H9 (cell line): Measurements from ENCODE around the gene SRGAP3. TPM values are rescaled to one million over a fixed set of nuclear protein-coding genes. Genes with fewer than 3 reads are reported as not detected.

Experiments
- DNase-seq: peaks from one replicate; pipeline ENCODE4 v3.0.0-alpha.2; 2017
- H2AFZ ChIP-seq: one replicate; pipeline ENCODE4 v1.6.1; 2013; ENCODE audit warnings: mild to moderate bottlenecking, low read length, control low read depth, moderate library complexity
- H2AK5ac ChIP-seq: 2 replicates; pipeline ENCODE4 v1.6.1; 2013; ENCODE audit warnings: low read length, control low read depth, mixed read lengths; ENCODE audit not compliant: insufficient read length
- H2BK120ac ChIP-seq: one replicate; pipeline ENCODE4 v1.6.1; 2013; ENCODE audit warnings: low read depth, mild to moderate bottlenecking, low read length, control low read depth, inconsistent platforms; ENCODE audit not compliant: poor library complexity, severe bottlenecking
- H2BK12ac ChIP-seq: 2 replicates; pipeline ENCODE4 v1.6.1; 2013; ENCODE audit warnings: low read length, control low read depth, mixed read lengths, low read depth; ENCODE audit not compliant: insufficient read length
- H2BK15ac ChIP-seq: 2 replicates; pipeline ENCODE4 v1.6.1; 2013; ENCODE audit warnings: low read depth, low read length, control low read depth
- H2BK20ac ChIP-seq: one replicate; pipeline ENCODE4 v1.6.1; 2013; ENCODE audit warnings: low read depth, mild to moderate bottlenecking, low read length, control low read depth, inconsistent platforms; ENCODE audit not compliant: poor library complexity, severe bottlenecking
- H2BK5ac ChIP-seq: 2 replicates; pipeline ENCODE4 v1.6.1; 2013; ENCODE audit warnings: low read length, control low read depth, mixed read lengths; ENCODE audit not compliant: insufficient read length
- H3K14ac ChIP-seq: 2 replicates; pipeline ENCODE4 v1.6.1; 2013; ENCODE audit warnings: low read length, control low read depth; ENCODE audit not compliant: insufficient read depth
- H3K18ac ChIP-seq: 2 replicates; pipeline ENCODE4 v1.6.1; 2013; ENCODE audit warnings: low read depth, mild to moderate bottlenecking, mixed read lengths, low read length, control low read depth; ENCODE audit not compliant: insufficient read length
- H3K23ac ChIP-seq: 2 replicates; pipeline ENCODE4 v1.6.1; 2013; ENCODE audit warnings: low read length, control low read depth, mixed read lengths, low read depth; ENCODE audit not compliant: insufficient read length
- H3K23me2 ChIP-seq: 2 replicates; pipeline ENCODE4 v1.6.1; 2013; ENCODE audit warnings: low read depth, mild to moderate bottlenecking, mixed read lengths, low read length, control low read depth; ENCODE audit not compliant: insufficient read length, poor library complexity, severe bottlenecking
- H3K27ac ChIP-seq: 2 replicates; pipeline ENCODE4 v1.5.1; 2013; ENCODE audit warnings: low read length, control low read depth, mixed read lengths, low read depth; ENCODE audit not compliant: insufficient read length
- H3K27me3 ChIP-seq: 2 replicates; pipeline ENCODE4 v1.6.1; 2013; ENCODE audit warnings: low read length, control low read depth, inconsistent platforms; ENCODE audit not compliant: insufficient read depth
- H3K4ac ChIP-seq: 2 replicates; pipeline ENCODE4 v1.6.1; 2013; ENCODE audit warnings: low read depth, mild to moderate bottlenecking, control low read depth, inconsistent platforms, low read length, moderate library complexity
- H3K4me1 ChIP-seq: 2 replicates; pipeline ENCODE4 v1.6.1; 2013; ENCODE audit warnings: low read length, control low read depth, inconsistent platforms; ENCODE audit not compliant: insufficient read depth
- H3K4me2 ChIP-seq: 2 replicates; pipeline ENCODE4 v1.6.1; 2013; ENCODE audit warnings: low read length, control low read depth, mixed read lengths; ENCODE audit not compliant: insufficient read length, insufficient read depth
- H3K56ac ChIP-seq: 2 replicates; pipeline ENCODE4 v1.6.1; 2013; ENCODE audit warnings: low read depth, mild to moderate bottlenecking, mixed read lengths, low read length, control low read depth; ENCODE audit not compliant: insufficient read length
- H3K79me1 ChIP-seq: 2 replicates; pipeline ENCODE4 v1.6.1; 2013; ENCODE audit warnings: low read depth, mild to moderate bottlenecking, moderate library complexity, low read length, control low read depth, inconsistent platforms; ENCODE audit not compliant: insufficient read depth, poor library complexity, severe bottlenecking
- H3K79me2 ChIP-seq: 2 replicates; pipeline ENCODE4 v1.6.1; 2013; ENCODE audit warnings: low read length, control low read depth, inconsistent platforms; ENCODE audit not compliant: insufficient read depth
- H3K9ac ChIP-seq: 2 replicates; pipeline ENCODE4 v1.6.1; 2013; ENCODE audit warnings: low read length, control low read depth, mixed read lengths; ENCODE audit not compliant: insufficient read length; ENCODE audit errors: extremely low read depth
- H3K9me3 ChIP-seq: one replicate; pipeline ENCODE4 v1.6.1; 2013; ENCODE audit warnings: low read depth, low read length, inconsistent platforms; ENCODE audit not compliant: control insufficient read depth
- H3T11ph ChIP-seq: one replicate; pipeline ENCODE4 v1.6.1; 2013; ENCODE audit warnings: mild to moderate bottlenecking, low read length, control low read depth, inconsistent platforms
- H4K20me1 ChIP-seq: one replicate; pipeline ENCODE4 v1.6.1; 2013; ENCODE audit not compliant: control insufficient read depth, insufficient read length, insufficient read depth
- H4K5ac ChIP-seq: 2 replicates; pipeline ENCODE4 v1.6.1; 2013; ENCODE audit warnings: low read depth, mild to moderate bottlenecking, mixed read lengths, low read length, control low read depth; ENCODE audit not compliant: insufficient read length
- H4K8ac ChIP-seq: replicated peaks from 2 replicates; pipeline ENCODE4 v1.6.1; 2013; ENCODE audit warnings: low read length, control low read depth, mixed read lengths, low read depth; ENCODE audit not compliant: insufficient read length
- H4K91ac ChIP-seq: 2 replicates; pipeline ENCODE4 v1.6.1; 2013; ENCODE audit warnings: low read depth, mild to moderate bottlenecking, moderate library complexity, mixed read lengths, low read length, control low read depth; ENCODE audit not compliant: insufficient read length
- H3K27ac Mint-ChIP-seq, 3 experiments: 2 replicates in 2 of 3; 3 replicates in 1 of 3; pipeline ENCODE4 v1.8.0; 2020 to 2021; ENCODE audit warnings: mixed read lengths in 3 of 3, mild to moderate bottlenecking in 1 of 3, moderate library complexity in 1 of 3
- H3K27me3 Mint-ChIP-seq: 2 replicates; pipeline ENCODE4 v1.8.0; 2021; ENCODE audit warnings: low read depth, mild to moderate bottlenecking, moderate library complexity, mixed read lengths
- H3K36me3 Mint-ChIP-seq, 3 experiments: 2 replicates in 2 of 3; 3 replicates in 1 of 3; pipeline ENCODE4 v1.8.0; 2020 to 2021; ENCODE audit warnings: low read depth in 3 of 3, mixed read lengths in 3 of 3; ENCODE audit not compliant: insufficient read depth in 1 of 3
- H3K4me1 Mint-ChIP-seq, 2 experiments: 2 replicates each; pipeline ENCODE4 v1.8.0; 2020; ENCODE audit warnings: mixed read lengths in 2 of 2
- H3K4me3 Mint-ChIP-seq, 2 experiments: 2 replicates in 1 of 2; 3 replicates in 1 of 2; pipeline ENCODE4 v1.8.0; 2020 to 2021; ENCODE audit warnings: mild to moderate bottlenecking in 2 of 2, mixed read lengths in 2 of 2, moderate library complexity in 1 of 2
- H3K9me3 Mint-ChIP-seq, 2 experiments: 2 replicates in 1 of 2; 3 replicates in 1 of 2; pipeline ENCODE4 v1.8.0; 2020; ENCODE audit warnings: mild to moderate bottlenecking in 2 of 2, mixed read lengths in 2 of 2, moderate library complexity in 1 of 2
- CTCF ChIP-seq: fragments of 200-600 bp; sonication (generic); conservative IDR thresholded peaks from 3 replicates; pipeline ENCODE4 v1.8.0; 2021; ENCODE audit warnings: antibody characterized with exemption, mild to moderate bottlenecking
- WGBS: extraction: QIAGEN DNeasy Blood & Tissue Kit; methylation state at CpG from one replicate; pipeline ENCODE4 v1.1.7; 2013; ENCODE audit warnings: missing lambda C conversion rate, low lambda C conversion rate, mixed read lengths; ENCODE audit not compliant: insufficient read length; ENCODE audit errors: extremely low coverage; 5-methylcytosine and 5-hydroxymethylcytosine counted together
- total RNA-seq: library from RNA; stranded (reverse); gene quantifications from 2 replicates; pipeline ENCODE4 v1.2.1, GENCODE V29; 2021

The SRGAP3 gene
- total RNA-seq, 1 experiment from 2014 or later: 3.4 TPM

DNA sequence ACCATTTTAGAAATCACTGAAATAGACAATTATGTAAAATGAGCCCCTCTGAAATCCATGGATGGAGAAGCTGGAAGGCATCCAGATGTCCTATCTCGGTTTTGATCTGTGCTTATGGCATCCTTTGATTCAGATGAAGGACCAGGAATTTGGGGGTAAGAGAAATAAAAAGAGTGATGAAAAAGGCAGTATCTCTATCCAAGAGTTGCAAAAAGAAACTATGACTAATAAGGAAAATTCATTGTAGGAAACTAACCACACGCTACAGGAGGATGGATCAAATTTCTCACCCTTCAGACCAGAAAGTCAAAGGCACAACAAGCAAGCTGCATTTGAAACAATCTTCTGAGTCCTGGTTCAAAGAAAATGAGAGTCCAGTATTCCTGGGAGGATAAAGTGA, 34.8 kb downstream of the SRGAP3 start:
- Histone ChIP-seq H3K4me1 (peaks cover 3% of the 10 kb centered on the region; the same call in 1 of the 2 replicates), H3K79me2 (no peaks in the 10 kb centered on the region), H2BK120ac (no peak overlapping the region), H4K8ac (no peak overlapping the region), H2BK15ac (no peak overlapping the region), H3K23me2 (no peaks in the 10 kb centered on the region), H3K27ac (no peak overlapping the region), H3K18ac (no peak overlapping the region), H3K79me1 (no peaks in the 10 kb centered on the region), H3K56ac (no peak overlapping the region), H2AK5ac (no peak overlapping the region), H3K9me3 (no peaks in the 10 kb centered on the region), H4K5ac (no peak overlapping the region), H4K20me1 (no peaks in the 10 kb centered on the region), H2BK12ac (no peak overlapping the region), H2AFZ (no peak overlapping the region), H3K4ac (no peak overlapping the region), H2BK20ac (no peak overlapping the region), H4K91ac (no peak overlapping the region), H3K27me3 (no peaks in the 10 kb centered on the region), H2BK5ac (no peak overlapping the region), H3K9ac (no peak overlapping the region), H3K23ac (no peak overlapping the region), H3T11ph (no peak overlapping the region), H3K14ac (no peak overlapping the region), H3K4me2 (no peak overlapping the region)
- no peaks in the 10 kb centered on the region for H3K9me3 Mint-ChIP-seq
- WGBS: no CpG with 5 or more reads among the region's 2 CpGs
- TF ChIP-seq CTCF: no peak
- H3K4me3 Mint-ChIP-seq: no peak overlapping the region
- DNase-seq: no peak
- no peaks in the 10 kb centered on the region; the same call in 1 of the 2 replicates for H3K27me3 Mint-ChIP-seq
- H3K36me3 Mint-ChIP-seq: no peaks in the 10 kb centered on the region
- peaks cover 3 to 20% of the 10 kb centered on the region in 2 experiments; a peak in 3 of 4 replicates for H3K4me1 Mint-ChIP-seq
- H3K27ac Mint-ChIP-seq: no peak overlapping the region
